Gastrocnemius medialis (tissue), 4 donors: Measurements from ENCODE around the gene EPDR1. TPM values are rescaled to one million over a fixed set of nuclear protein-coding genes. Genes with fewer than 3 reads are reported as not detected.

Source experiments
- ATAC-seq, 2 donors: fragments of 150-250 bp; one replicate each; pipeline ENCODE4 v1.9.1; 2016
- DNase-seq, 2 donors: peaks; one replicate each; pipeline ENCODE4 v3.0.0-alpha.2; 2019
- H3K27ac ChIP-seq, 4 donors: fragments of 200-600 bp; sonication (generic); 1 replicate in 1 of 4; 2 replicates in 3 of 4; pipeline ENCODE4 v1.5.1; 2016 to 2018; ENCODE audit warnings: mild to moderate bottlenecking in 2 of 4, moderate library complexity in 1 of 4
- H3K27me3 ChIP-seq, 3 donors: fragments of 200-600 bp; sonication (generic) in 2 of 3; 1 replicate in 1 of 3; 2 replicates in 2 of 3; pipeline versions ENCODE4 v1.5.1 to v1.6.0; 2016 to 2019; ENCODE audit warnings: mild to moderate bottlenecking in 1 of 3, moderate library complexity in 1 of 3
- H3K36me3 ChIP-seq, 2 donors: fragments of 200-600 bp; sonication (generic) in 1 of 2; one replicate each; pipeline ENCODE4 v1.5.1; 2017 to 2018
- H3K4me1 ChIP-seq, 2 donors: fragments of 200-600 bp; sonication (generic) in 1 of 2; one replicate each; pipeline ENCODE4 v1.5.1; 2016 to 2017; ENCODE audit warnings: mild to moderate bottlenecking in 2 of 2
- H3K4me3 ChIP-seq, 4 donors: fragments of 200-600 bp; sonication (generic) in 3 of 4; 1 replicate in 1 of 4; 2 replicates in 3 of 4; pipeline ENCODE4 v1.5.1; 2016 to 2019; ENCODE audit warnings: mild to moderate bottlenecking in 2 of 4
- H3K9me3 ChIP-seq, 3 donors: fragments of 200-600 bp; sonication (generic) in 2 of 3; 1 replicate in 1 of 3; 2 replicates in 2 of 3; pipeline ENCODE4 v1.5.1; 2016 to 2019
- CTCF ChIP-seq, 5 experiments: fragments of 450-650 bp in 3 of 5; fragments of 200-600 bp in 2 of 5; sonication (generic) in 2 of 5; IDR thresholded peaks in 4 of 5; conservative IDR thresholded peaks in 1 of 5; 1 replicate in 4 of 5; 2 replicates in 1 of 5; pipeline ENCODE4 v1.5.1; 2016 to 2019; ENCODE audit warnings: antibody characterized with exemption in 5 of 5, mild to moderate bottlenecking in 3 of 5, moderate library complexity in 3 of 5
- POLR2A ChIP-seq, 2 donors: fragments of 450-650 bp; IDR thresholded peaks; one replicate each; pipeline ENCODE4 v1.6.1; 2017; ENCODE audit warnings: antibody characterized with exemption in 2 of 2, mild to moderate bottlenecking in 2 of 2, moderate library complexity in 2 of 2
- in situ Hi-C, 4 donors: fragments of 200-750 bp; cut with MboI; loops; one replicate each; pipeline versions ENCODE4 v1.15.0 to v1.8.0; 2017; ENCODE audit warnings: low sequenced_read_pairs in 4 of 4
- intact Hi-C: fragments of 100-400 bp; cut with DNase I; formaldehyde crosslinking; loops from one replicate; pipeline ENCODE4 v1.15.1; 2023; ENCODE audit warnings: low total_unique reads
- total RNA-seq, 4 donors: library from RNA; depleted of rRNA; stranded (reverse); fragments of >200 nt; gene quantifications; one replicate each; pipeline versions ENCODE4 v1.1.0 to v1.2.3, GENCODE V29; 2016

Gene EPDR1
- total RNA-seq, 4 donors from 2014 or later, result 32.2 to 60.2 (median 47.5) TPM

DNA sequence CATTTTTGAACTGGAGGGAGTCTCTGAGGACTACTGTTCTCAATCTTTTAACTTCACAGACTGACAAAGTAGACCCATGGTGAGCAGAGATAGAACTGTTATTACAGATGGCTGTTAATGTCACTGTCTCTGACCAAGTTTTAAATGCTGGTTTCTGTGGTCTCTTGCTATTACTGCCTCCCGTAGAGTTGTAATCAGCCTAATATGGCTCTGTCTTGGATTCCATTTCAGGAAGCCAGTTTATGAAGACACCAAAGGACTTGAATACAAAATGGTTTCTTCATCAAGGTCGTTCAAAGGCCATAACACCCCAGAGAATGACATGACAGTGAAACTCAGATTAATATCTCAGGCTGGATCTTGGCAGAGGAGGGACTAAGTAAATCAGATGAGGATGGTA is 7.7 kb upstream of the EPDR1 start:
- H3K4me1 ChIP-seq, result peaks cover 10 to 22% of the 10 kb centered on the region in 2 donors
- H3K36me3 ChIP-seq, result no peaks in the 10 kb centered on the region
- H3K4me3 ChIP-seq, result no peak overlapping the region
- intact Hi-C loops, result loop anchor here (10.0 kb wide), 1 partner anchor 102 kb away; no protein-coding TSS in a partner anchor
- H3K9me3 ChIP-seq, result no peaks in the 10 kb centered on the region
- no peaks in the 10 kb centered on the region for H3K27me3 ChIP-seq
- in situ Hi-C loops, result loop anchor here in 3 of 4 donors (5.0 to 25.0 kb wide), 3 partner anchors 300 to 425 kb away; no protein-coding TSS in a partner anchor
- TF ChIP-seq POLR2A (IDR thresholded peaks at IDR 0.05) (no peak), CTCF (IDR thresholded peaks at IDR 0.05 in 4 of 5, conservative IDR thresholded peaks at IDR 0.05 in 1 of 5) (no peak)
- ATAC-seq, result no peak
- DNase-seq, result no peak
- peak overlapping the region in 1 of 4 donors; percentile 51 for H3K27ac ChIP-seq

GRCh38 chr7:37915438-37915837 is 5.0 kb upstream of the EPDR1 start:
- in situ Hi-C loops, result loop anchor here in 2 of 4 donors (25.0 kb wide), 2 partner anchors 297 to 422 kb away; no protein-coding TSS in a partner anchor
- Histone ChIP-seq H3K27me3 (no peaks in the 10 kb centered on the region), H3K36me3 (no peaks in the 10 kb centered on the region), H3K4me1 (peaks cover 13 to 22% of the 10 kb centered on the region in 2 donors), H3K27ac (peak overlapping the region in 3 of 4 donors; percentile 59 to 67 (median 66)), H3K9me3 (no peaks in the 10 kb centered on the region), H3K4me3 (peak overlapping the region; percentile 58 to 67 (median 62))
- no peak for ATAC-seq
- TF ChIP-seq CTCF (IDR thresholded peaks at IDR 0.05 in 4 of 5, conservative IDR thresholded peaks at IDR 0.05 in 1 of 5), result no peak
- no peak for TF ChIP-seq POLR2A (IDR thresholded peaks at IDR 0.05)
- no peak for DNase-seq
- intact Hi-C loops, result loop anchor here (5.0 to 10.0 kb wide), 3 partner anchors 99 to 307 kb away; no protein-coding TSS in a partner anchor

- Histone ChIP-seq H3K27me3 (no peaks in the 10 kb centered on the region), H3K4me3 (peak overlapping the region; percentile 58 to 67 (median 62)), H3K9me3 (no peaks in the 10 kb centered on the region), H3K36me3 (no peaks in the 10 kb centered on the region), H3K4me1 (peaks cover 13 to 22% of the 10 kb centered on the region in 2 donors), H3K27ac (peak overlapping the region; percentile 50 to 67 (median 62))
- in situ Hi-C loops (loop anchor here in 2 of 4 donors (25.0 kb wide), 2 partner anchors 296 to 421 kb away; no protein-coding TSS in a partner anchor), intact Hi-C loops (loop anchor here (5.0 to 10.0 kb wide), 3 partner anchors 99 to 306 kb away; no protein-coding TSS in a partner anchor)
- no peak for ATAC-seq
- no peak for DNase-seq
- TF ChIP-seq CTCF (IDR thresholded peaks at IDR 0.05 in 4 of 5, conservative IDR thresholded peaks at IDR 0.05 in 1 of 5), result no peak
- no peak for TF ChIP-seq POLR2A (IDR thresholded peaks at IDR 0.05)
These were observed 4.3 kb upstream of the EPDR1 start for GRCh38 chr7:37916017-37916672.

DNA sequence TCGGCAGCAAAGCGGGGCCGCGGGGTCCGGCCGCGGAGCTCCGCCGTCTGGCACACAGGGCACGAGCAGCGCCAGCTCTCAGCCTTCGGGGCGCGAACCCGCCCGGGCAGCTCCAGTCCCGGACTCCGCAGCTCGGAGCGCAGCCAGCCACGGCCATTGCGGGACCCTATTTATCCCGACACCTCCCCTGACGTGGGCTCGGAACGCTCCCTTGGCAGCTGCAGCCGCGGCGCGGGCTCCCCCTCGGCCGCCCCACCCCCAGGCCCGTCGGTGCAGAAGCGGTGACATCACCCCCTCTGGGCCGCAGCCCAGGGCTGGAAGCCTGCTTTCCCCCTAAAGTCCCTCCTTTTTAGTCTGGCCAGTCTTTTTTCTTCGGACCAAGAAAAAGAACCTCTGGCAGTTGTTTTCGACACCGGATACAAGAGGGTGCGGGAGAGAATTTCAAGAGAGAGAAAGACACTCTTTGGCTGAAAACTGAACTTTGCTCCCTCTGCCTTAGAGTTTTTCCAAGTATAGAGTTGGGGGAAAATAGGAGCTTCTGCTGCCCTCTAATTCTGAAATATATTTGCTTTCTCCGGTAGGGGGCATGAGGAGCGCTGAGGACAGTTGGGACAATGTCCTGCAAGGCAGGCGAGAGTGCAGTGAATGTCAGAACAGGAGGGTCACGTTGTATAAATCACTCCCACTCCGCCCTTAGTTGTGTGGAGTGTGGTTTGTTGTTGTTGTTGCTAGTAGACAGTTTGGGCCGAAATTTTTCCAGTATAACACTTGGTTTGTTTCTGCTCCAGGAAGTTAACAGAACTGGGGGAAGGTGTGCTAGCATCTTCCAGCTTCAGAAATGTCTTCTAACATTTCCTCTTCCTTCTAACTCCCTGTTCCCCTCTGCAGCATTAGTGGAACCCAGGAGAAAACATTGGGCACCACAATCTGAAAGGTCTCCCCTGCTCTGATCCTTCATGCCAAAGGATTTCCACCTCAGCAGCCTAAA is 3.5 kb upstream of the EPDR1 start, which contains the start of gene SFRP4:
SFRP4 (minus strand) TSS at position 145 of the 988 bp plus-strand sequence. CDS start 280 bp downstream, outside the sequence.
- DNase-seq, result peak in 1 of 2 donors; percentile 45
- intact Hi-C loops, result loop anchor here (5.0 to 10.0 kb wide), 3 partner anchors 98 to 305 kb away; no protein-coding TSS in a partner anchor
- Histone ChIP-seq H3K27ac (peak within 1 kb of the TSS; percentile 50 to 67 (median 62)), H3K36me3 (no peaks in the 10 kb centered on the region), H3K27me3 (no peaks in the 10 kb centered on the region), H3K4me3 (peak within 1 kb of the TSS; percentile 58 to 67 (median 62)), H3K4me1 (peaks cover 15 to 29% of the 10 kb centered on the region in 2 donors), H3K9me3 (no peaks in the 10 kb centered on the region)
- peak; percentile 46 to 71 (median 62) for TF ChIP-seq CTCF (IDR thresholded peaks at IDR 0.05 in 4 of 5, conservative IDR thresholded peaks at IDR 0.05 in 1 of 5)
- no peak for TF ChIP-seq POLR2A (IDR thresholded peaks at IDR 0.05)
- ATAC-seq, result peak; percentile 45 to 61
- in situ Hi-C loops, result loop anchor here in 2 of 4 donors (25.0 kb wide), 2 partner anchors 295 to 420 kb away; no protein-coding TSS in a partner anchor
